Choroid plexus epithelial cell (primary cell): ENCODE results near the gene EVX1.

Source experiments
- DNase-seq: peaks from one replicate; pipeline ENCODE4 v3.0.0-alpha.2; 2010; ENCODE audit warnings: low read depth
- H3K4me3 ChIP-seq: 2 replicates; pipeline ENCODE4 v1.5.1; 2011; ENCODE audit warnings: low read depth, mild to moderate bottlenecking, control low read depth, low read length, moderate library complexity
- TF ChIP-seq, protein P1 (sequence below): conservative IDR thresholded peaks from 2 replicates; pipeline ENCODE4 v1.5.1; 2011; ENCODE audit warnings: low read depth, mild to moderate bottlenecking, control low read depth, inconsistent platforms, low read length, moderate library complexity

EVX1 gene

DNA sequence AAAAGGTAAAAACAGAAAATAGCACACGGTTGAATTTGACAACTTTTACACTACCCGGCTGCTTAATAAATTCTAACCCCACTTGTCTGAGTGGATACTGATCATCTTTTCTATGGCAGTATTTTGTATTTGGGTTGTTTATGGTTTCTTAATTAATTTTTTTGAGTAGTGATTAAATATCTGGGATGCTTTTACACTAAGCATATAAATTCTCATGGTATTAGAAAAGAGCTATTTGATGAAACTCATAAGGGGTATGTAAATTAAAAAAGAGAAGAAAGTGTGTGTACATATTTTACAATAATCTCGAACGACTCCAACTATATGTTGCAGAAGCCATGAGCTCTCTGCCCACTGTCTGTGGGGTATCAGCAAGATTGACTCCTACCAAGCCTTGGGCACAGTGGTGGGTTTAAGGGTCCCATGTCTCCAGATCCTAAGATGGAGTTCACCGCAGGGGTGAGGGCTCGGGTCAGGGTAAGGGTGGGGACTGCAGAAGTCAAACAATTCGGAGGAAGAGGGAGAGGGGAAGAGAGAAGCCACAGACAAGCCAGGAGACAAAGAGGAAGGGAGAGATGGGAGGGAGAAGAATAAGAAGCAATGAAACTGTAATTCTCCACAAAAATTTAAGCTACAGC is 35.1 kb upstream of the EVX1 start:
- no peak overlapping the region for H3K4me3 ChIP-seq
- TF ChIP-seq, protein P1, sequence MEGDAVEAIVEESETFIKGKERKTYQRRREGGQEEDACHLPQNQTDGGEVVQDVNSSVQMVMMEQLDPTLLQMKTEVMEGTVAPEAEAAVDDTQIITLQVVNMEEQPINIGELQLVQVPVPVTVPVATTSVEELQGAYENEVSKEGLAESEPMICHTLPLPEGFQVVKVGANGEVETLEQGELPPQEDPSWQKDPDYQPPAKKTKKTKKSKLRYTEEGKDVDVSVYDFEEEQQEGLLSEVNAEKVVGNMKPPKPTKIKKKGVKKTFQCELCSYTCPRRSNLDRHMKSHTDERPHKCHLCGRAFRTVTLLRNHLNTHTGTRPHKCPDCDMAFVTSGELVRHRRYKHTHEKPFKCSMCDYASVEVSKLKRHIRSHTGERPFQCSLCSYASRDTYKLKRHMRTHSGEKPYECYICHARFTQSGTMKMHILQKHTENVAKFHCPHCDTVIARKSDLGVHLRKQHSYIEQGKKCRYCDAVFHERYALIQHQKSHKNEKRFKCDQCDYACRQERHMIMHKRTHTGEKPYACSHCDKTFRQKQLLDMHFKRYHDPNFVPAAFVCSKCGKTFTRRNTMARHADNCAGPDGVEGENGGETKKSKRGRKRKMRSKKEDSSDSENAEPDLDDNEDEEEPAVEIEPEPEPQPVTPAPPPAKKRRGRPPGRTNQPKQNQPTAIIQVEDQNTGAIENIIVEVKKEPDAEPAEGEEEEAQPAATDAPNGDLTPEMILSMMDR = no peak
- DNase-seq = no peak

DNA sequence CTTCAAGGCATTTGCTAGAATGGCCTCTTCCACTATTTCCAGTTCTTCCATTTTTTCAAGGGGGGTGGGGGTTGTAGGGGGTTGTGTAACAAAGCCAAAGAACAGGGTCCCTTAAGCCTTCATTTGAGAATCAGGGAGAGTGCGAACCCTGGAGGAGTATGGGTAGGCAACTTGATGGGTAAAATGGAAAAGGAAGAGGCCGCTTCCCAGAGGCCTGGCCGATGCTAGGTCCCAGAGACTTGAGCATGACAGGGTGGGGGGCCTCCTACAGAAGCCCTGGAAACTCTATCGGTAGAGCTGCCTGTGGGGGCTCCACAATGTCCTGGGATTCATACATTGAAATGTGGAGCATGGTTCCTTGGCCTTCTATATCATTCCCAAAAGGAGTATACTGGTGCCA is 33.6 kb upstream of the EVX1 start:
- DNase-seq = no peak
- TF ChIP-seq, protein P1 = no peak
- H3K4me3 ChIP-seq = no peak overlapping the region

DNA sequence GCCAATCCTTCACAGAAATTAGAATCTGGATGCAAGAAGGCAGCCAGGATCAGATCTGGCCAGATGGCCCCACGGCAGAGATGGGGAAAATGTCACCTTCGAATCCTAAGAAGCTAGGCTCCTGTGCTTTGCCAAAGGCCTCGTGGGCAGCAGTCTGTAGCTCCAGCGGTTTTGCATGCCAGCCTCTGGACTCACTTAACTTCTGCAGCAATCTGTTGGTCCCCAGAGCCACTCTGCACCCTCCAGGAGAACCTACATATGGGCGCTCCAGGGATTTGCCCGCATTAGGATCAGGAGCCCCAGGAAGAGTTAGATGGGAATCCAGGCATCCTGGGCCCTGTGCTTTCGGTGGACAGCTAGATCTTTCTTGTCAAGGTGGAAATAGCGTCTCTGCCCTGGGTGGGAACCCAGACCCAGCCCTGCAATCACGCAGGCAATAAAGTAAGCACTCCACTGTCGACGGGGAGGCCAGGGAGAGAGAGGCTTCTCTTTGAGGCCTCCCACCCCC is 32.6 kb upstream of the EVX1 start:
- no peak overlapping the region for H3K4me3 ChIP-seq
- DNase-seq = no peak
- TF ChIP-seq, protein P1 = no peak

DNA sequence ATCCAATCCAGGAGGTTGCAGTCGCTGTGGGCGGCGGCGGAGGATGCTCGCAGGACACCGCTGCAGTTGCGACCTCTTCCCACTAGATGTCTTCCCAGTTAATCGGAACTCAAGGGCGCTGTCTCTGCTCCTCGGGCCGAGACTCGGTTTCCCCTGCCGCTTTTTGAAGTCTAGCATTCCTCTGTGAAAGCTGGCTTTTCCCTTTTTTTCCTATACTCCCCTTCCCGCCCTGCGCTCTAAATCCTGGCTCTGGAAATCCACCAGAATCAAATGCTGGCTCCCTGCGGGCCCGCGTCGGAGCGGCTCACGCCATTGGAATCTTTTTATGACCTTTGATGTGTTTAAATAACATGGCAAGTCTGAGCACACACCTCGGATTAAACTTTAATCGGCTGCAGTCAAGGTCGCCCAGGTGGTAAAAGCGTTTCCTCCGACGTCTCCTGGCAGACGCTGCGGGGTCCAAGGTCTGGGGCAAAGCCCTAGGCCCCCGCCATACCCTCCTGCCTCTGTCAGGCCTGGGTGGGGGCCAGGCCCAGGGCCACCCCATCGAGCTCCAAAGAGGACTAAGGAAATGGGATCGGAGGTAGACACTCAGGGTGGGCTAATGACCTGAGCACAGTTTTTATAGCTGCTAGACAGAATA is 32.0 kb upstream of the EVX1 start:
- H3K4me3 ChIP-seq = peak overlapping the region; percentile 44
- TF ChIP-seq, protein P1 = peak; percentile 85
- peak; percentile 61 for DNase-seq

DNA sequence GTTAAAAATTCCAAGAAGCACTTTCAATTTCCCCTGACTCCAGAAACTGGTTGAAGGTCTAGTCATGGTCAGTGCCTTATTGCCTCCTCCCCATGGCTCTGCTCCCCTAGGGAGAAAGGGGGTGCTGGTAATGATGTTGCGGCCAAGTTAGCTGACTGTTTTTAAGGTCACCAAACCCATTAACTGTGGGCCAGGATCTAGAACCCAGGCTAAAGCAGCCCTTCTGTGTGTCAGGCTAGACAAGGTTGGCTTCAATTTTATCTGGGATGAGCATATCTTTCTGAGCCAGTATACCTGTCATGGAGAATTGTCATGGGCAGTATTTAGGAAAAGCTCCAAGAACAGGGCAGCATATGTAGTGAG is 31.5 kb upstream of the EVX1 start:
- no peak for DNase-seq
- TF ChIP-seq, protein P1 = no peak
- H3K4me3 ChIP-seq = no peak overlapping the region

DNA sequence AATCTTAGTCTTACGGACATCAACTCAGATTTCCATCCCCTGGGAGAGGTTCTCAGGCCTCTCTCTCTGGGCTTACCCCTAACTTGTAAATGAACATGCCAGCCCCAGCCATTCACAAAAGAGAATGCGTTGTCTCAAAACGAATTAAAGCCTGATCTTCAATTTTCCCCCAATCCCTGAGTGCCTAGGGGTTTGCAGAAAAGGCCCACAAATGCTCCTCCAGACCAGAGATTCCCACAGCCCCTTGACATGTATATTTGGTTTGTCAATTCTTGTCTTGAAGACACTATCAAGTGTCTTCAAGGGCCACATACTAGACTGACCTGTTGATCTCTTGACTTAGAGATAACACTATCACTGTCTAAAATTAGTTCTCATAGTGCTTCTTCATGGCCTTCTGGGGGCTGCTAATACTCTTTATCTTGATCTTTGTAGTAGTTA is 30.8 kb upstream of the EVX1 start:
- TF ChIP-seq, protein P1 = no peak
- no peak overlapping the region for H3K4me3 ChIP-seq
- DNase-seq = no peak
